ENCODE results near the gene ZNF646. TPM values are rescaled to one million over a fixed set of nuclear protein-coding genes. Genes with fewer than 3 reads are reported as not detected.

The ZNF646 gene
- total RNA-seq, 2 experiments from 2014 or later: 30.1 to 33.8 TPM

- Histone ChIP-seq H3K4me1 (ENCODE audit: insufficient read depth, low read length, poor library complexity, severe bottlenecking) (peaks cover 8% of the 10 kb centered on the region), H3K9me3 (ENCODE audit: low read length) (no peaks in the 10 kb centered on the region), H3K4me3 (ENCODE audit: low read depth, low read length, poor library complexity, severe bottlenecking) (no peak overlapping the region), H3K9me2 (ENCODE audit: insufficient read depth, low read length) (no peaks in the 10 kb centered on the region), H3K36me3 (ENCODE audit: insufficient read depth, low read length) (peaks cover 41% of the 10 kb centered on the region), H3K79me2 (ENCODE audit: insufficient read depth, low read depth, low read length) (peaks cover 16% of the 10 kb centered on the region), H3K27ac (ENCODE audit: low read depth, low read length, poor library complexity, severe bottlenecking) (no peak overlapping the region), H2AFZ (ENCODE audit: low read length) (no peak overlapping the region), H3K4me2 (ENCODE audit: low read length) (no peak overlapping the region), H4K20me1 (ENCODE audit: insufficient read depth, low read length) (peaks cover 10% of the 10 kb centered on the region)
- TF ChIP-seq, protein P1, sequence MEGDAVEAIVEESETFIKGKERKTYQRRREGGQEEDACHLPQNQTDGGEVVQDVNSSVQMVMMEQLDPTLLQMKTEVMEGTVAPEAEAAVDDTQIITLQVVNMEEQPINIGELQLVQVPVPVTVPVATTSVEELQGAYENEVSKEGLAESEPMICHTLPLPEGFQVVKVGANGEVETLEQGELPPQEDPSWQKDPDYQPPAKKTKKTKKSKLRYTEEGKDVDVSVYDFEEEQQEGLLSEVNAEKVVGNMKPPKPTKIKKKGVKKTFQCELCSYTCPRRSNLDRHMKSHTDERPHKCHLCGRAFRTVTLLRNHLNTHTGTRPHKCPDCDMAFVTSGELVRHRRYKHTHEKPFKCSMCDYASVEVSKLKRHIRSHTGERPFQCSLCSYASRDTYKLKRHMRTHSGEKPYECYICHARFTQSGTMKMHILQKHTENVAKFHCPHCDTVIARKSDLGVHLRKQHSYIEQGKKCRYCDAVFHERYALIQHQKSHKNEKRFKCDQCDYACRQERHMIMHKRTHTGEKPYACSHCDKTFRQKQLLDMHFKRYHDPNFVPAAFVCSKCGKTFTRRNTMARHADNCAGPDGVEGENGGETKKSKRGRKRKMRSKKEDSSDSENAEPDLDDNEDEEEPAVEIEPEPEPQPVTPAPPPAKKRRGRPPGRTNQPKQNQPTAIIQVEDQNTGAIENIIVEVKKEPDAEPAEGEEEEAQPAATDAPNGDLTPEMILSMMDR (conservative IDR thresholded peaks at IDR 0.05; ENCODE audit: low read length): no peak
- TF ChIP-seq EZH2phosphoT487 (IDR thresholded peaks at IDR 0.05; ENCODE audit: borderline replicate concordance, low read depth, low read length): no peak
- no TSS peak for BruUV-seq (replicated peaks)
- CTCF ChIA-PET (ENCODE audit: unreplicated experiment): no interaction called here
- intact Hi-C loops (cut with micrococcal nuclease; ENCODE audit: unreplicated experiment): loop anchor here (10.0 kb wide), 1 partner anchor 340 kb away; the partner anchor contains the start of gene ARMC5
- DNase-seq (ENCODE audit: low spot score): no peak
- POLR2A ChIA-PET: interaction anchor here (0.7 kb wide), 2 partner anchors 16 to 87 kb away, joined by 3 to 4 read pairs; no protein-coding TSS in a partner anchor
Observed at GRCh38 chr16:31114468-31114867, 40.2 kb downstream of the ZNF646 start.

- TSS peak; percentile 87 for BruUV-seq (replicated peaks)
Observed at GRCh38 chr16:31117384-31118222, 43.4 kb downstream of the ZNF646 start, which contains the start of gene KAT8. Gene KAT8, plus strand, starts transcription at chr16:31117664. Its CDS starts 18 bp downstream, at chr16:31117682.

More at GRCh38 chr16:31117384-31118222, 43.4 kb downstream of the ZNF646 start, which contains the start of gene KAT8:
- TF ChIP-seq EZH2phosphoT487 (IDR thresholded peaks at IDR 0.05; ENCODE audit: borderline replicate concordance, low read depth, low read length): no peak
- TF ChIP-seq, protein P1 (conservative IDR thresholded peaks at IDR 0.05; ENCODE audit: low read length): no peak
- Histone ChIP-seq H3K9me2 (ENCODE audit: insufficient read depth, low read length) (no peaks in the 10 kb centered on the region), H3K36me3 (ENCODE audit: insufficient read depth, low read length) (peaks cover 46% of the 10 kb centered on the region), H3K4me2 (ENCODE audit: low read length) (peak within 1 kb of the TSS; percentile 88), H2AFZ (ENCODE audit: low read length) (no peak within 1 kb of the TSS), H3K4me1 (ENCODE audit: insufficient read depth, low read length, poor library complexity, severe bottlenecking) (peaks cover 8% of the 10 kb centered on the region), H3K9me3 (ENCODE audit: low read length) (no peaks in the 10 kb centered on the region), H3K79me2 (ENCODE audit: insufficient read depth, low read depth, low read length) (peaks cover 20% of the 10 kb centered on the region), H3K27ac (ENCODE audit: low read depth, low read length, poor library complexity, severe bottlenecking) (peak within 1 kb of the TSS; percentile 65), H3K4me3 (ENCODE audit: low read depth, low read length, poor library complexity, severe bottlenecking) (peak within 1 kb of the TSS; percentile 81), H4K20me1 (ENCODE audit: insufficient read depth, low read length) (peaks cover 10% of the 10 kb centered on the region)
- CTCF ChIA-PET (ENCODE audit: unreplicated experiment): interaction anchor here (0.6 to 0.9 kb wide), 6 partner anchors 11 to 190 kb away, joined by 3 to 8 read pairs (median 6); partner anchors contain the start of genes FUS, ZNF646 and ZNF668
- POLR2A ChIA-PET: interaction anchor here (0.5 to 2.8 kb wide), 15 partner anchors 10 to 1672 kb away, joined by 3 to 16 read pairs (median 4); partner anchors contain the start of genes BCKDK, FUS, PRSS8 and VKORC1
- intact Hi-C loops (cut with micrococcal nuclease; ENCODE audit: unreplicated experiment): loop anchor here (1.0 to 10.0 kb wide), 5 partner anchors 25 to 337 kb away; partner anchors contain the start of genes ARMC5, FBXL19, FUS and ZNF646
- DNase-seq (ENCODE audit: low spot score): peak; percentile 99
